Amniotic epithelial cell (primary cell): Measurements from ENCODE around the gene JAG1.
A peak's percentile ranks its signal among the peaks of the same experiment; 100 is the strongest.

ENCODE experiments used
- DNase-seq: peaks from one replicate; pipeline ENCODE4 v3.0.0-alpha.2; 2010; ENCODE audit warnings: low read depth

Gene JAG1

DNA sequence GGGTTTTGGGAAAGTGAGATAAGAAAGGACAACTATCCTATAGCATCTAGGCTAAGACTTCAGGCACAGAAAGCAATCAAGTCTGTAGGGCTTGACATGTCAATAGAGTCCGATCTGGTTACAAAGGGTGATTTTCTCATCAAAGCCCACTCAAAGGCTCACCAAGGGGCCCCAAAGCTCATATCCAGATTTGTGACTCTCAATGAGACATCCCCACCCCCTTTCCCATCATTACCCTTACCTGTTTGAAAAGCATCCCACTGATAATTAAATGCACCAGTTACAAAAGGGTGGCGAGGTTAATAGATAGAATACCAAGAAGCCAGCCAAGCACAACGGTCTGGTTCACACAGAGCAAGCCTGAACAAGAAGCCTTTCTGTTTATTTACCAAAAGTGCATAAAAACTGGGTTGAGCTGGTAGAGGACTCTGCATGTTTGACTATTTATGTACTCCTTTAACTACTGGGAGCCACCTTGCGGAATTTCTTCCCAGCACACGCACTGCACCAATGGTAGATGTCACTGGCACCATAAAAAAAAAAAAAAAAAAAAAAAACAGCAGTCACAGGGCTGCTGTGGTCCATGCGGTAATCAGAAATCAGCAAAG is 6.1 kb downstream of the JAG1 start:
- DNase-seq: no peak

- no peak for DNase-seq
Measured at GRCh38 chr20:10667077-10667401, 6.8 kb downstream of the JAG1 start.

DNA sequence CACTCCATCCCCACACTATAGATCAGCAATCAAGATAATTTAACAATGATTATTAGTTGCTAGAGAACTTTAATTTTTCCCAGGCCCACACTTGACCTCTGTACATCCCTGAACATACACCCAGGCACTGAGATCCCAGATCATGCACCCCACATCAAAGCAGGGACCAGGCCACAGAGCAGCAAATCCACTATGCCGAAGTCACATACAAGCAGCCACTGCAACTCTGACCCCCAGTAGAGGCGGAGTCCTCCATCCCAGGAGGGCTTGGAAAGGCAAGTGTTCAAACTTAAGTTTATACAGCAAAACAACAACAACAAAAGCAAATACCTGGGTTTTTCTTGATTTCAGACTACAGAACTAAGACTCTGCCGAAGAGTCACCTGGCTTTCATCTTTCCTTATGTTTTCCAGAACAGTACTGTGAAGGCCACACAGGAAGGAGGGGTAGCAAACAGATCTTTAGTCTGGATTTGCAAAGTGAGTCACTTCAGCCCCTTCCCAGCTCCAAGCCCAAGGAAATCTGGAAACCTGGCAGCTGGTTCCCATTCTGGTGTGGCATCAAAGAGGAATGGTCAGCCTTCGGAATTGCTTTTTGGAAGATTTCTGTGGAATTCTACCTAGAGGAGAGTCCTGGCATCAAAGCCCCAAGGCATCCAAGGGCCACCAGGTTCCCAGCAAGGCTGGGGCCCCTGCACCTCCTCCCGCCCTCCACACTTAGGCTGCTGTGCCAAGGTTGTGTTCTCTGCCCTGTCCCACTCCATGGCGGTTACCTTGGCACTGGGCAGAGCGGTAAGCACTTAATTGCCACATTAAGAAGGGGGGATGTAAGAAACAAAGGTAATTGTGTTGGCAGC is 7.3 kb downstream of the JAG1 start:
- no peak for DNase-seq

- peak; percentile 55 for DNase-seq
Measured at GRCh38 chr20:10665791-10666190, 8.0 kb downstream of the JAG1 start.

DNA sequence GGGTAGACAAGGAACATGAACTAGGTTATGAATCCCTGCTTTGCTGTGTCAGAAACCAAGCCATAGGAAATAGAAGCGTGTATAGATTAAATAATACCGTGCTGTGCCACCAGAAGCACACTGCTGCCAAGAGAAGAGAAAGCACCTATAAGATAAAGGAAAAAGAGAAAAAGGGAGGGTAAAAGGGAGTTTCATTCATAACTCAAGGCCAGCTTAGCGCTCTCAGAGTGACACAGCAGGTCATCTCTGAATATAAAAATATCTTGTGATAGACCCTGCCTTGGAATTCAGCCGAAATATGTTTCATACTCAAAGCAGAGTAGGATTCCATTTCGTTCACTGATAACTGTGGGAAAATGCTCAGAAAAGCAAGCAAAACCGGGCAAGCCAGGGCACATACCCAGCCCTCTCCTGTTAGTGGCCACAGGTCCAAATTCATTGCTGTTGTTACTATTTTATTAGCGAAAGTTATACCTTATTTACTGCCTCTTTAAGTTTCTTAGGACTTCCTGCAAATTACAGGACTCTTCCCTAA is 8.7 kb downstream of the JAG1 start:
- no peak for DNase-seq

DNA sequence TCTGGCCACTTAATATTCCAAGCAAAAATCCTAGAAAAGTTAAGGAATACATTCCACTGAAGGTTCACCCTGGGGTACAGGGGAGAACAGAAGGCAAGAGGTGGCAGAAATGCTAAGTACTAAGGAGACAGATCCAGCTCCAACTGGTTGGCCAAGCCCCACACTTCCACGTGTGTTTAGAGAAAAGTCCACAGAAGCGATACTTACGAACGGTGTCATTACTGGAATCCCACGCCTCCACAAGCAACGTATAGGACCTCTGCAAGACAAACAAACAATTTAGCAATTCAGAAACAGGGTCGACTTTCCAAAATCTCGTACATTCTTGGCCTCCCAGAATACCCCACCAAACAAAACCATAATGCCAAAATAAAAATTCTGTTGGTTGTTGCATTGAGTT is 10.0 kb downstream of the JAG1 start:
- DNase-seq: no peak

GRCh38 chr20:10662661-10663458 is 10.9 kb downstream of the JAG1 start:
- DNase-seq: no peak

DNA sequence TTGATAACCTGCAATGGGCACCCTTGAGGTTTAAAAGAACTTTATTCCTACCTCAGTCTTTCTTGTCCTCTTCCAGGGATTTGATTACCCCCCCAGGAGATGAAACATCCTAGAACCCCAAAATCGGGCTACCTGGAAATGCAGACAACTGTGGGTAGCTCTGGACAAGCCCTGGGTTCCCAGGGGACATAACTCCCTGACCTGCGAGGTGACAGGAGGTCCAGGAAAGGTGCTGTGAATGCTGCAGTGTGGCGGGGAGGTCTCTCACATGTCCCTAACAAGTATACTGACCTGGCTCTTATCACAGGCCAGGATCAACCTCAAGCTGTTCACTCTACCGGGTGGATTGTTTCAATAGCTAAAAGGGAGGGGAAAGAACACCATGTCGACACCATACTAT is 11.6 kb downstream of the JAG1 start:
- no peak for DNase-seq

GRCh38 chr20:10661261-10661660 is 12.5 kb downstream of the JAG1 start:
- DNase-seq: no peak

DNA sequence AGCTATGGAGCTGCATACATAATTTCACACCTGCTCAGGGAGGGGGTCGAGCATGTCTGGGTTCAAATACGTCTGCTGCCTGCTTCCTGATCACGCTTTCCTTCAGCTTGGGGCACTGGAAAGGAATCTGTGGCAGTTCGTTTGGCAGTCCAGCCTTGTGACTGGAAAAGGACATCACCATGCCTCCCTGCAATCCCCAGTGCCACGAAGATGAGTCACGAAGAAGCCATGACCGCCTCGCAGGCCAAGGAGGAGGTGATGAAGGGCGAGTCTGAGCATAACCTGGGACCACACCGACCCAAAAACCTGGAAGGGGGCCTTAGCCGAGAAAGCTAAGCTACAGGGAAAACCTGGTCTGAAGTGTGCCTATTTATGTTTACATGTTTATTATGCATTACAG is 13.1 kb downstream of the JAG1 start:
- no peak for DNase-seq

DNA sequence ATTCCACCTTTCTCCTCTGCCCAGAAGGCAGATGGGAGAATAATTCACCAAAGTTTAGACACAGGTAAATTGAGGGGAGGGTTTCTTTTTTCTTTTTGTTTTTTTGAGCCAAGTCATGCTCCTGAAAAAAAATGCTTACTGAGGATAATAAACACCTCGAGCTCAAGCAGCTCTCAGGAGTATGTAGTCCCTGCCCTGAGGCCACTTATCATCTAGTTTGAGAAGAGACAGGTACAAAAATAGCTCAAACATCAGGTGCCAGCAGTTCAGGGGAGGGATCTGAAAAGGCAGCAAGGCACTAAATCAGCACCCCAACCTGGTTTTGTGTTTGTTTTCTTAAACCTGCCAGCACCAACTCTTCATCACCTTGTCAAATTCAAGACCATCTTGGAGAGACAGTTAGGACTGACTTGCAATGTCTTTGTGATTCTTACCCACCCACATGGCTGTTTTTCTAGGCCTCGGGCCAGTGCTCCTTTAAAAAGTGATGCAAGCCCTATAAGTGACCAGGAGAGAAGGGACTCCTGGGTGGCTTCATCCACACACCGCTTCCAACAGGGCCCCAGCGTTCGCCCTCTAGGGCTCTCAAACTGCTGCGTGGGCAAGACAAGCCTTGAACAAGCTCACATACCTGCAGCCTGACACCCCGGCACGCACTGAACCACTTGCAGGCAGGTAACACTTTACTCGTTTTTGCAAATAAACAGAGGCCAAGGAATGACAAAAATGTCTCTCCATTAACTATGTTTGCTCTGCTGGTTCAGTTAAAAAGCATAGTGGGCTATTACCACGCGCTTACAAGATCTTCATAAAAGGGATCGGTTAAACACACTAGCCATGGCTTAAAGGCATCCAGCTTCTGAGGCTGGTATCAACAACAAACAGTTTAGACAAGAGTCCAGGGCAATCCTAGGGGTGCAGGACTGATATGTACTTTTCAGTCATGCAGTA is 13.9 kb downstream of the JAG1 start:
- DNase-seq: no peak

DNA sequence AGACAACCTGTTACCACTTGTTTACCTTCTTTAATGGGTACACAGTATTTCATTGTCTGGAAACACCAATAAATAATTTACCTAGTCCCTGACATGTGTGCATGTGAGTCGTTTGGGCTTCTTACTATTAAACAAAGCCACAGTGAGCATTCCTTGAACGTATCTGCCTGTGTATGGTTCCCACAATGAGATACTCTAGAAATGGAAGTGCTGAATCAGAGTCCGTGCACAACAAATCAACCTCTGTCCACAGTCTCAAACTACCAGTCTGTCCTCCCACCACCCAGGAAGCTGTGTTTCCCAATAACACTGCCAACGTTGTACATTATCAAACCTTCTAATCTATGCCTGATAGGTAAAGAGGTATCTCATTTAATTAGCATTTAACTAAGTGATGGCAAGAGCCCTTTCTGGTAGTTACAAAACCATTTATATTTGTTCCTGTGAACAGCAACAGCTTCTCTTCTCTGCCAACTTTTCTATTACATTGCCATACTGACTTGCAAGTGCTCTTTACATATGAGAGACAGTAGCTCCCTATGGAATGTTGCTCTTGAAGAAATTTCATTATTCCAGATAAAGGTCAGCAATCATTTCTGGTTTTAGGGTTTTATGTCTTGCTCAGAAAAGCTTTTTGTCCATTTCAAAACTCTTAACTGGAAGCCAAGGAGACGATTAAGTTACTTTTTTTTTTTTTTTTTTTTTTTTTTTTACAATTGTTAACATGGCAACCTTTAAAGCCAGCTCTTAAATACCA is 14.7 kb downstream of the JAG1 start:
- peak; percentile 53 for DNase-seq

DNA sequence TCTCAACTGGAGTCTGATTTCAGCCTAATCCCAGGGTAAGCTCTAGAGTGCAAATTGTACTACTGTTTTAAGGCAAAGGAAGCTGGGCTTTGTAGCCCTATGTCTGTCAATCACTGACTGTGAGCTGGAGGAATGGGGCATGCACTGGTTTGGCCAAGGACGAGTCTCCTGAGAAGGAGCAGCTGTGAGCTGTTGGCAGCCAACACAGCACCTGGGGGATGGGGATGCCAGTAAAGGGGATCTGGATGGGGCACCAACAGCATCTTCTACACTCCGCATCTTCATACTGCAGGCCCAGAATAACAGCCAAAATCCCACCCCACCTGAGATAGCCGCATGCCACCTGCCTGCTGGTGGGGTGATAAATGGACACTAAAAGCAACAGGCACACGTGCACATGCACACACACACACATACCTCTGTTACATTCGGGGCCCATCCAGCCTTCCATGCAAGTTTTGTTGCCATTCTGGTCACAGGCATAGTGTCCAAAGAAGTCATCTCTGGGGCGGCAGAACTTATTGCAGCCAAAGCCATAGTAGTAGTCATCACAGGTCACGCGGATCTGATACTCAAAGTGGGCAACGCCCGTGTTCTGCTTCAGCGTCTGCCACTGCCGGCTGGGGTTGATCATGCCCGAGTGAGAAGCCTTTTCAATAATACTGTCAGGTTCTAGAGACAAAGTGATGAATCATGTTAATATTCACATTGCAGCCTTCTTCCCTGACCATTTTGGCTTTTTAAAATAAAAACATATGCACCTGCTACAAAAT is 15.6 kb downstream of the JAG1 start:
- DNase-seq: no peak

GRCh38 chr20:10657453-10657852 is 16.3 kb downstream of the JAG1 start:
- DNase-seq: no peak

- DNase-seq: no peak
Measured at GRCh38 chr20:10655720-10656669, 17.8 kb downstream of the JAG1 start.

- no peak for DNase-seq
Measured at GRCh38 chr20:10654630-10655029, 19.2 kb downstream of the JAG1 start.

- no peak for DNase-seq
Measured at GRCh38 chr20:10654250-10654610, 19.6 kb downstream of the JAG1 start.

DNA sequence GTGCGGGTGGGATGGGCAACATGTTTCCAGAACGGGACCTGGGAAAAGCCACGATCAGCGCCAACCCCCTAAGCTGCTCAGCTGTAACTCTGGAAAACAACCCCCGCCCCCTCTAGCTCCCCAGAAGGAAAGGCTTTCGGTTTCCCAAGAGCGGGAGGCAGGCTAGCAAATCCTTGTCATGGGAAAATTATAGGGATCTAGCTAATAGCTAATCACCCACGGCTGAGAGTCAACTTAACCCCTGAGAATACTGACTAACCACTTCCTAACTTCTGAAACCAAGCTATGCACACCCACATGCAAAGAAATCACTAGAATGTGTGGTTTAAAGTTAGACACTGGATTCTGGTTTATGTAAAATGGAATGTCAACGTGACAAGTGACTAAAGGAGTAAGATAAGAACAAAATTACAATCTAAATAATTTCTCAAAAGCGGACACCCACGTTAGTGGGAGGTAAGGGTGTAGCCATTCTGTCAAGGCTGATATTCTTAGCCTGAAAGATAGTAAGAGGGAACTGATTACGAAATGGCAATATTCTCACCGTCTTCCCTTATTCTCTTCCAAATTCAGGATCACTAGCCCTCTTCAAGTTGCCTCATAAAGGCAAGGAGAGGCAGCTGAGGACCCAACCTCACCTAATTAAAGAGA is 20.1 kb downstream of the JAG1 start:
- DNase-seq: peak; percentile 96
